IMR-90 (cell line): ENCODE measurements around the gene TRAF3IP1. TPM values are rescaled to one million over a fixed set of nuclear protein-coding genes. Genes with fewer than 3 reads are reported as not detected.
A peak's percentile ranks its signal among the peaks of the same experiment; 100 is the strongest.

Experiments used
- ATAC-seq: fragments of 200-7000 bp; cut with Tn5 transposase; 2 replicates; pipeline ENCODE4 v1.9.1; 2020; ENCODE audit warnings: low read depth, mild to moderate bottlenecking, moderate library complexity
- BruUV-seq: library from RNA; stranded (reverse); fragments of 400-500 nt; replicated peaks from 2 replicates; lab custom pipeline; 2021; lab: Mats Ljungman, UMichigan
- CTCF ChIA-PET: fragments of 300-600 bp; formaldehyde crosslinking; extraction: SDS; loops from one replicate; lab custom pipeline; 2021; ENCODE audit warnings: antibody characterized with exemption; lab: Yijun Ruan, JAX
- POLR2A ChIA-PET: fragments of 300-600 bp; sonication (Branson Sonifier 250); formaldehyde crosslinking; loops from one replicate; lab custom pipeline; 2022; ENCODE audit warnings: antibody characterized with exemption; ENCODE audit not compliant: unreplicated experiment; lab: Charles Lee
- DNase-seq: peaks from one replicate; pipeline ENCODE4 v3.0.0; 2013
- H2AFZ ChIP-seq: replicated peaks from 2 replicates; pipeline ENCODE3; 2013; ENCODE audit warnings: low read length, mild to moderate bottlenecking; ENCODE audit not compliant: poor library complexity
- H2AK5ac ChIP-seq: 2 replicates; pipeline ENCODE4 v1.6.1; 2013; ENCODE audit warnings: low read depth, low read length, inconsistent platforms
- H2AK9ac ChIP-seq: replicated peaks from 2 replicates; pipeline ENCODE3; 2013; ENCODE audit warnings: mild to moderate bottlenecking, low read depth, low read length, moderate library complexity; ENCODE audit not compliant: poor library complexity
- H2BK120ac ChIP-seq: 2 replicates; pipeline ENCODE4 v1.6.1; 2013; ENCODE audit warnings: low read depth, low read length, inconsistent platforms
- H2BK15ac ChIP-seq: 3 replicates; pipeline ENCODE4 v1.6.1; 2013; ENCODE audit warnings: low read depth, low read length, inconsistent platforms
- H2BK20ac ChIP-seq: 2 replicates; pipeline ENCODE4 v1.6.1; 2013; ENCODE audit warnings: low read depth, mild to moderate bottlenecking, inconsistent platforms, low read length, moderate library complexity
- H2BK5ac ChIP-seq: 2 replicates; pipeline ENCODE4 v1.6.1; 2013; ENCODE audit warnings: mild to moderate bottlenecking, low read depth, low read length, inconsistent platforms; ENCODE audit not compliant: poor library complexity, severe bottlenecking
- H3K14ac ChIP-seq: replicated peaks from 2 replicates; pipeline ENCODE4 v1.6.1; 2013; ENCODE audit warnings: low read depth, low read length, inconsistent platforms
- H3K18ac ChIP-seq: 2 replicates; pipeline ENCODE4 v1.6.1; 2013; ENCODE audit warnings: low read depth, low read length, control low read depth
- H3K23ac ChIP-seq: 2 replicates; pipeline ENCODE4 v1.6.1; 2013; ENCODE audit warnings: low read depth, low read length, inconsistent platforms
- H3K27ac ChIP-seq: 2 replicates; pipeline ENCODE4 v1.5.1; 2013; ENCODE audit warnings: mild to moderate bottlenecking, control low read depth, low read length; ENCODE audit not compliant: insufficient read depth
- H3K27me3 ChIP-seq: 2 replicates; pipeline ENCODE4 v1.6.1; 2013; ENCODE audit warnings: low read length; ENCODE audit not compliant: control insufficient read depth, insufficient read depth
- H3K36me3 ChIP-seq: 2 replicates; pipeline ENCODE4 v1.6.1; 2013; ENCODE audit warnings: low read length, mixed read lengths; ENCODE audit not compliant: control insufficient read depth, insufficient read depth
- H3K4ac ChIP-seq: 2 replicates; pipeline ENCODE4 v1.6.1; 2013; ENCODE audit warnings: low read depth, low read length, inconsistent platforms
- H3K4me1 ChIP-seq: 2 replicates; pipeline ENCODE4 v1.6.1; 2013; ENCODE audit warnings: low read length, mixed read lengths; ENCODE audit not compliant: control insufficient read depth, insufficient read depth
- H3K4me2 ChIP-seq: 2 replicates; pipeline ENCODE4 v1.6.1; 2013; ENCODE audit warnings: low read depth, mild to moderate bottlenecking, control low read depth, low read length, moderate library complexity
- H3K4me3 ChIP-seq: 2 replicates; pipeline ENCODE4 v1.5.1; 2013; ENCODE audit warnings: low read depth, mild to moderate bottlenecking, control low read depth, low read length, moderate library complexity; ENCODE audit not compliant: insufficient read depth
- H3K56ac ChIP-seq: 2 replicates; pipeline ENCODE4 v1.6.1; 2013; ENCODE audit warnings: low read length, inconsistent platforms; ENCODE audit not compliant: insufficient read depth; ENCODE audit errors: extremely low read depth
- H3K79me1 ChIP-seq, 2 experiments: 2 replicates each; pipeline ENCODE4 v1.6.1; 2013; ENCODE audit warnings: low read length in 2 of 2, inconsistent platforms in 1 of 2, low read depth in 1 of 2
- H3K9ac ChIP-seq: 2 replicates; pipeline ENCODE4 v1.6.1; 2013; ENCODE audit warnings: low read depth, low read length, control low read depth
- H3K9me1 ChIP-seq: 2 replicates; pipeline ENCODE4 v1.6.1; 2013; ENCODE audit warnings: low read length, inconsistent platforms; ENCODE audit not compliant: insufficient read depth
- H3K9me3 ChIP-seq: 2 replicates; pipeline ENCODE4 v1.6.1; 2013; ENCODE audit warnings: low read length; ENCODE audit not compliant: control insufficient read depth, insufficient read depth
- H4K20me1 ChIP-seq: 2 replicates; pipeline ENCODE4 v1.6.1; 2013; ENCODE audit warnings: low read length, inconsistent platforms; ENCODE audit not compliant: insufficient read depth
- H4K5ac ChIP-seq: 2 replicates; pipeline ENCODE4 v1.6.1; 2013; ENCODE audit warnings: mild to moderate bottlenecking, low read depth, low read length, control low read depth
- H4K8ac ChIP-seq, 2 experiments: 2 replicates each; pipeline ENCODE4 v1.6.1; 2013; ENCODE audit warnings: low read depth in 2 of 2, low read length in 2 of 2, control low read depth in 1 of 2, inconsistent platforms in 1 of 2
- H4K91ac ChIP-seq: 2 replicates; pipeline ENCODE4 v1.6.1; 2013; ENCODE audit warnings: low read depth, low read length, inconsistent platforms; ENCODE audit not compliant: insufficient read depth
- BHLHE40 ChIP-seq: fragments of 150-350 bp; IDR thresholded peaks from 2 replicates; pipeline ENCODE4 v1.6.1; 2016; ENCODE audit warnings: mild to moderate bottlenecking, low read depth, low read length
- CEBPB ChIP-seq: IDR thresholded peaks from 2 replicates; pipeline ENCODE4 v1.6.1; 2012; ENCODE audit warnings: low read depth, low read length, improper control_type of control experiment
- CHD1 ChIP-seq: IDR thresholded peaks from 2 replicates; pipeline ENCODE4 v1.6.1; 2012; ENCODE audit warnings: low read depth, low read length, improper control_type of control experiment
- FOS ChIP-seq: fragments of 150-350 bp; IDR thresholded peaks from 2 replicates; pipeline ENCODE4 v1.6.1; 2016; ENCODE audit warnings: low read depth, low read length
- MAFK ChIP-seq: IDR thresholded peaks from 2 replicates; pipeline ENCODE4 v1.6.1; 2012; ENCODE audit warnings: low read depth, low read length, improper control_type of control experiment
- MAZ ChIP-seq: IDR thresholded peaks from 2 replicates; pipeline ENCODE4 v1.6.1; 2012; ENCODE audit warnings: low read depth, mild to moderate bottlenecking, low read length, improper control_type of control experiment, moderate library complexity, borderline replicate concordance
- MXI1 ChIP-seq: IDR thresholded peaks from 2 replicates; pipeline ENCODE4 v1.6.1; 2012; ENCODE audit warnings: low read depth, mild to moderate bottlenecking, low read length, moderate library complexity, borderline replicate concordance
- NFE2L2 ChIP-seq: fragments of 150-350 bp; IDR thresholded peaks from 2 replicates; pipeline ENCODE4 v1.6.1; 2016; ENCODE audit warnings: low read depth, mild to moderate bottlenecking, low read length
- POLR2A ChIP-seq: IDR thresholded peaks from 2 replicates; pipeline ENCODE4 v1.6.1; 2012; ENCODE audit warnings: mild to moderate bottlenecking, low read depth, low read length
- RAD21 ChIP-seq: IDR thresholded peaks from 2 replicates; pipeline ENCODE4 v1.6.1; 2012; ENCODE audit warnings: low read length, improper control_type of control experiment
- RCOR1 ChIP-seq: IDR thresholded peaks from 2 replicates; pipeline ENCODE4 v1.6.1; 2012; ENCODE audit warnings: mild to moderate bottlenecking, low read length, improper control_type of control experiment; ENCODE audit not compliant: insufficient replicate concordance
- RFX5 ChIP-seq: IDR thresholded peaks from 2 replicates; pipeline ENCODE4 v1.8.0; 2012; ENCODE audit warnings: low read depth, mild to moderate bottlenecking, low read length, moderate library complexity
- SMC3 ChIP-seq: fragments of 150-350 bp; IDR thresholded peaks from 2 replicates; pipeline ENCODE4 v1.6.1; 2016; ENCODE audit warnings: low read depth, mild to moderate bottlenecking, antibody characterized with exemption, low read length, moderate library complexity
- WGBS, 2 experiments: methylation state at CpG; one replicate each; pipeline versions ENCODE4 v1.1.5 to v1.1.7; 2013; ENCODE audit warnings: missing lambda C conversion rate in 2 of 2; ENCODE audit not compliant: insufficient read length in 1 of 2; ENCODE audit errors: extremely low coverage in 2 of 2; 5-methylcytosine and 5-hydroxymethylcytosine counted together
- dilution Hi-C: fragments of 300-500 bp; cut with HindIII; formaldehyde crosslinking; loops from one replicate; pipeline ENCODE4 v1.14.3; 2018; ENCODE audit warnings: low sequenced_read_pairs; ENCODE audit not compliant: unreplicated experiment
- in situ Hi-C: fragments of 300-500 bp; cut with MboI; formaldehyde crosslinking; loops from 3 replicates; pipeline ENCODE4 v1.14.3; 2019; ENCODE audit warnings: low sequenced_read_pairs, inconsistent platforms, mixed read lengths
- intact Hi-C: fragments of 100-400 bp; cut with micrococcal nuclease; formaldehyde crosslinking; loops from 2 replicates; pipeline ENCODE4 v1.10.0; 2022
- polyA plus RNA-seq, 3 experiments: library from polyadenylated mRNA; depleted of rRNA; stranded (reverse); fragments of >200 nt; gene quantifications; 2 replicates each; pipeline ENCODE4 v1.2.3, GENCODE V29; 2012; ENCODE audit warnings: low replicate concordance in 1 of 3
- total RNA-seq: library from RNA; depleted of rRNA; stranded (reverse); fragments of >200 nt; gene quantifications from 2 replicates; pipeline ENCODE4 v1.2.3, GENCODE V29; 2012
- TF ChIP-seq, protein P1 (sequence below): fragments of 150-350 bp; IDR thresholded peaks from 2 replicates; pipeline ENCODE4 v1.6.1; 2017; ENCODE audit warnings: mild to moderate bottlenecking, antibody characterized with exemption, low read length, low read depth
- TF ChIP-seq, protein P2 (sequence below): conservative IDR thresholded peaks from 2 replicates; pipeline ENCODE4 v1.5.1; 2012; ENCODE audit warnings: mild to moderate bottlenecking, low read depth, low read length, improper control_type of control experiment

The TRAF3IP1 gene
- total and polyA plus RNA-seq, 2 of the 4 experiments (the other 2 are of a cell fraction) = 5.9 to 8.3 TPM

DNA sequence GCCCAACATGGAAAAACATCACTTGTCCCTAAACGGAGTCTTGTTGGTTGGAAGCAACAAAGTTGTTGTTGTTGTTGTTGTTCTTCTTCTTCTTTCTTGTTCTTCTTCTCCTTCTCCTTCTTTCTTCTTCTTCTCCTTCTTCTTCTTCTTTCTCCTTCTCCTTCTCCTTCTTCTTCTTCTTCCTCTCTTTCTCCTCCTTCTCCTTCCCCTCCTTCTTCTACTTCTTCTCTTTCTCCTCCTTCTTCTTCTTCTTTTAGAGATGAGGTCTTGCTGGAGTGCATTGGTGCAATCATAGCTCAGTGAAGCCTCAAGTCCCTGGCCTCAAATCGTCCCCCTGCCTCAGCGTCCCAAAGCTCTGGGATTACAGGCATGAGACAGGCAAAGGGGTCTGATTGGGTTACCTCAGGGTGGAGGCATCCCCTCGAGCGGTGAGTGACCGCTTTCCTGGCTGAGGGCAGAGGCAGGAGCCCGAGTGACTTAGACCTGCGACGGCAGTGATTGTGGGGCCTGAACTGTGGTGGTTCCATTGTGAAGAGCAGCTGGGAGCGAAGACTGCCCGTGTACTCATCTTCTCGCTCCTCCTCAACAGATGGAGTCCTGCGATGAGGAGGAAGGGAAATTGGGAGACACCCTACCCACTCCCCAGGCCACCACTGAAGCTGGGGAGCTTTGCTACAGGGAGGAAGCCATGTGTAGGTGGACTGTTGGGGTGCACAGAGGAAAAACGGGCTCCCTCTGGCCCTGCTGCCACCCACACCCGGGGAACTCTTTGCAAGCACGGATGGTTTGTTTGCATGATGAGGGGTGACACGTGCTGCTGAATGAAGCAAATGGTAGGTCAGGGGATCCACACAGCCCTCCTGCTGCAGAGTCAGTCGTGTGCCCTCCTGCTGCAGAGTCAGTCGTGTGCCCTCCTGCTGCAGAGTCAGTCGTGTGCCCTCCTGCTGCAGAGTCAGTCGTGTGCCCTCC lies 24.9 kb upstream of the TRAF3IP1 start:
- BruUV-seq = no TSS peak
- Histone ChIP-seq H2AK9ac (peak overlapping the region; percentile 16), H2BK120ac (no peak overlapping the region), H3K9ac (no peak overlapping the region), H3K4me3 (no peak overlapping the region), H3K9me3 (no peaks in the 10 kb centered on the region), H2BK5ac (no peak overlapping the region), H2AFZ (no peak overlapping the region), H3K9me1 (no peaks in the 10 kb centered on the region), H3K27ac (no peak overlapping the region), H4K8ac (no peak overlapping the region), H2BK15ac (no peak overlapping the region), H3K27me3 (peaks cover 44% of the 10 kb centered on the region), H2BK20ac (no peak overlapping the region), H3K79me1 (no peaks in the 10 kb centered on the region), H3K56ac (no peak overlapping the region), H3K18ac (no peak overlapping the region), H4K20me1 (no peaks in the 10 kb centered on the region), H2AK5ac (no peak overlapping the region), H3K4ac (no peak overlapping the region), H3K36me3 (no peaks in the 10 kb centered on the region), H4K5ac (no peak overlapping the region), H3K4me2 (no peak overlapping the region), H3K14ac (no peak overlapping the region), H3K23ac (no peak overlapping the region), H3K4me1 (no peaks in the 10 kb centered on the region), H4K91ac (no peak overlapping the region)
- no peak for ATAC-seq
- in situ Hi-C loops = no loop called here
- dilution Hi-C loops = no loop called here
- intact Hi-C loops = no loop called here
- no peak for DNase-seq
- WGBS, 2 experiments = 49% methylated on average over 3 of the region's 21 CpGs; no CpG with 5 or more reads in 1 of the 2 experiments
- ChIA-PET CTCF (no interaction called here), POLR2A (no interaction called here)
- TF ChIP-seq BHLHE40 (no peak), NFE2L2 (no peak), CEBPB (no peak), RCOR1 (no peak), MAZ (no peak), POLR2A (no peak), MAFK (no peak), FOS (no peak), MXI1 (no peak), SMC3 (no peak), RAD21 (no peak), RFX5 (no peak), CHD1 (no peak)
- TF ChIP-seq, protein P1, sequence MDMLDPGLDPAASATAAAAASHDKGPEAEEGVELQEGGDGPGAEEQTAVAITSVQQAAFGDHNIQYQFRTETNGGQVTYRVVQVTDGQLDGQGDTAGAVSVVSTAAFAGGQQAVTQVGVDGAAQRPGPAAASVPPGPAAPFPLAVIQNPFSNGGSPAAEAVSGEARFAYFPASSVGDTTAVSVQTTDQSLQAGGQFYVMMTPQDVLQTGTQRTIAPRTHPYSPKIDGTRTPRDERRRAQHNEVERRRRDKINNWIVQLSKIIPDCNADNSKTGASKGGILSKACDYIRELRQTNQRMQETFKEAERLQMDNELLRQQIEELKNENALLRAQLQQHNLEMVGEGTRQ = no peak
- TF ChIP-seq, protein P2, sequence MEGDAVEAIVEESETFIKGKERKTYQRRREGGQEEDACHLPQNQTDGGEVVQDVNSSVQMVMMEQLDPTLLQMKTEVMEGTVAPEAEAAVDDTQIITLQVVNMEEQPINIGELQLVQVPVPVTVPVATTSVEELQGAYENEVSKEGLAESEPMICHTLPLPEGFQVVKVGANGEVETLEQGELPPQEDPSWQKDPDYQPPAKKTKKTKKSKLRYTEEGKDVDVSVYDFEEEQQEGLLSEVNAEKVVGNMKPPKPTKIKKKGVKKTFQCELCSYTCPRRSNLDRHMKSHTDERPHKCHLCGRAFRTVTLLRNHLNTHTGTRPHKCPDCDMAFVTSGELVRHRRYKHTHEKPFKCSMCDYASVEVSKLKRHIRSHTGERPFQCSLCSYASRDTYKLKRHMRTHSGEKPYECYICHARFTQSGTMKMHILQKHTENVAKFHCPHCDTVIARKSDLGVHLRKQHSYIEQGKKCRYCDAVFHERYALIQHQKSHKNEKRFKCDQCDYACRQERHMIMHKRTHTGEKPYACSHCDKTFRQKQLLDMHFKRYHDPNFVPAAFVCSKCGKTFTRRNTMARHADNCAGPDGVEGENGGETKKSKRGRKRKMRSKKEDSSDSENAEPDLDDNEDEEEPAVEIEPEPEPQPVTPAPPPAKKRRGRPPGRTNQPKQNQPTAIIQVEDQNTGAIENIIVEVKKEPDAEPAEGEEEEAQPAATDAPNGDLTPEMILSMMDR = no peak
